Stimulated activated CD8-positive, alpha-beta memory T cell treated with anti-CD3 and anti-CD28 coated beads, Interleukin-2, amount 100 ng/mL, for 48 hours (primary cell): ENCODE results near the gene FHDC1.

Source experiments
- DNase-seq, 2 donors: peaks; one replicate each; pipeline ENCODE4 v3.0.0-alpha.2; 2020; ENCODE audit warnings: low read depth in 2 of 2

The FHDC1 gene

GRCh38 chr4:152936446-152937335, 568 bp downstream of the FHDC1 start:
- DNase-seq: no peak

GRCh38 chr4:152937336-152938236, 1.5 kb downstream of the FHDC1 start:
- DNase-seq: no peak

- no peak for DNase-seq
Measured at GRCh38 chr4:152938237-152938947, 2.3 kb downstream of the FHDC1 start.

DNA sequence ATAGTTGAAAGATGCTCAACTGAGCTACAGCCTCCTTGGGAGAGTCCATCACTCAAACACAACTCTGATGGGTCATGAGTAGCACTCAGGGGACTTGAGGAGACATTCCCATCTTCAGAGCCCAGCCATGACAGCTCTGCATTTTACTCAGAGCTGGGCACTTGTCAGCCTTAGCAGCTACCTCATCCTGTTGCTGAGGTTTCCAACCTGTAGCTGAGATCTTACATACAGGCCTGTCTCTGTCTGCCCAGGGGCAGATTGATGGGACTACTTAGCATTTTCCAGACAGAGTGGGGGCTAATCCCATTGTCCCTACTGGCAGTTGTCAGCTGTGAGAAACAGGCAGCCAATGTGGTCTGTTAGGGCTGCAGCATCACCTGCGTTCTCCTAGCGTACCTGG, 3.5 kb downstream of the FHDC1 start:
- DNase-seq: no peak

DNA sequence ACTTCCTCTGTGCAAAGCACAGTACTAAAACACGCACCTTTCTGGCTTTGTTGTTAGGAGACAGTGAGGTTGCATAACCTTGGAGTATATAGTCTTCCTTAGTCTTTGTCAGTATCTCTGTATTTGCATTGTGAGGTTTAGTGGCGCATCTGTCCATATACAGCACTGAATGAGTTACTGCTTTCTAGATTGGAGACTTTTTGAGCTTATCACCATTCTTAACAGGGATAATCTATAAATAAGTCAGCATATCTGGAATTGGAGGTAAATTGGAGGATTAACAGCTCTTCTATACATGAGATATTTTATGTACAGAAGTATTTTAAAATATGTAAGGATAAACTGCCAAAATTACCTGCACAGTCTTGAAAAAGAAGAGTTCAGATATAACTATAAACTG, 4.3 kb downstream of the FHDC1 start:
- DNase-seq: no peak

- no peak for DNase-seq
Measured at GRCh38 chr4:152941411-152941810, 5.3 kb downstream of the FHDC1 start.

DNA sequence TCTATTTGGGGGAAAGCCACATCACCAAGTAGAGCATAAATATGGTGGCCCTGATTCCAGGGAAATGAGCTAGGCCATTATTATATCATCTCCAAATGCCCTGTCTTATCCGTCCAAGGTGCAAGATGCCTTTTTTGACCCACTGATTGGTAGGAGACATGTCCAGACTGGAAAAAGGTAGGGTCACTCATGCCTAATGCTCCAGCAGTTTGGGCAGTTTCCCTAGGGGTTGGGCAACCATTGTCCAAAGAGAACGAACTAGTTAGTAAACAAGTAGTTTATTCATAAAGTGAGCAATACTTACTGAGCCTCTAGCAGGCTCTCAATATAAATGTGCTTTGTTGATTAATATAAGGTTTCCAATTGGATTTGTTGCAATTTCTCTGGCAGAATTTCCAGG, 6.2 kb downstream of the FHDC1 start:
- DNase-seq: no peak

GRCh38 chr4:152943672-152944071, 7.5 kb downstream of the FHDC1 start:
- DNase-seq: no peak

DNA sequence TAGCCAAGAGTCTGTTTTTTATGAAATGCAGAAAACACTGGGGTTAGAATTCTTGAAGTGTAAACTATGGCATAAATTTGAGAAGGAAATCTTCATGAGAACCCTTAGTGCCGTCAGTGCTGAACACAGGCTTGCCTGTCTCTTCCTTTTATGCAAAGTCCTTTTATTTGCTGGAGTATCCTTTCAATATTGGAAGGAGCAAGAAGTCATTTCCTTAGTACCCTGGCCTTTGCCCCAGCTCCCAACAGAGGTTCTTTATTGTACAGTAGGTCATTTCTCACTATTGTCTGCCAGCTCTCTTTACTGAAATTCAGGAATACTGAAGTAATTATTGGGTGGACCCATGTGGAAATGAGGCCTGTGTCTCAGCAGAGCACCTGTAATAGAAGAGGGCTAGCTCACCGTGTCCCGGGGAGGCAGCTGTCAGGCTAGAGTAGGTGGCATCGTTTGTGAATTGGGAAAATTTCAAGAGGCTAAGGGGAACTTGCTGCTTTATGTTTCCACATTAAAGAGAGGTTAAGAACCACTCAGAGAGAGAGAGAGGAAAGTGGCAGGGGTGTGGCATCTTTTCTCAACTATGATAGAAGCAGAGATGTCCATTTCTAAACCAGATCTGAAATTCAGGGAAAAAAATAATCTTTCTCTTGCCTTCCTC, 8.7 kb downstream of the FHDC1 start:
- DNase-seq: no peak

GRCh38 chr4:152945639-152946038, 9.5 kb downstream of the FHDC1 start:
- DNase-seq: no peak

DNA sequence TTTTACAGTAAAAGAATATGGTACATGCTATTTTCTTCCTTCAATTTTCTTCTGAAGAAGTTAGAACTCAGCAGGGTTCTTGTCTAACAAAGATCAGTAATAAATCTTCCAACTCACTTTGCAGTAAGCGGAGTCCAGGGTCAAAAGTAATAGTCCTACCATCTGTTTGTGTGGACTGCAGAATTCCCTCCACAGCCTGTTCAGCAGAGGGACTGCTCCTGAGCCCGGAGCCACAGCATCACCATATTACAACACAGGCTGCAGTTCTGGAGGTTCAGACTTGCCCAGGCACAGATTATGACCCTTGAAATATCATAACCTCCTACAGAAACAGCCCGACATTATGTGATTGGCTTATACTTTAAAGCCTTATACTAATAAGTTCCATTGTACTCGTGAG, 10.3 kb downstream of the FHDC1 start:
- no peak for DNase-seq

GRCh38 chr4:152947311-152947710, 11.2 kb downstream of the FHDC1 start:
- DNase-seq: no peak

DNA sequence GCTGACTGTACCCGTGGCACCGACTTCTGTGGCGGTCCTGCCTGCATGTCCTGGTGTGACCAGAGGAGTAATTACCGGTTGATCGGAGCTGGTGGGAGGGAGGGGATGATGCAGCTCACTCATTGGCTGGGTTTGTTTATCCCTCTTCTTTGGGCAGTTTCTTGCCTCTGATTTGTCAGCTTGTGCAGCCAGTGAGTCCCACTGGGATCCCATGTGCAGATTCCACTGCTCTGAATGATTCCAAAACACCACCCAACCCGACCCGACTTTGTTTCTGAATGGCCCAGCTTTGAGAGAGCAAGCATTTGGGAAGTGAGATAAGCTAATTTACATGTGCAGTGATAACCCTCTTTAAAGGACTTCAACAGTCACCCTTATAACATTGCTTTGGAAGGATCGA, 13.8 kb downstream of the FHDC1 start:
- DNase-seq: no peak

- DNase-seq: no peak
Measured at GRCh38 chr4:152950402-152951274, 14.5 kb downstream of the FHDC1 start.

DNA sequence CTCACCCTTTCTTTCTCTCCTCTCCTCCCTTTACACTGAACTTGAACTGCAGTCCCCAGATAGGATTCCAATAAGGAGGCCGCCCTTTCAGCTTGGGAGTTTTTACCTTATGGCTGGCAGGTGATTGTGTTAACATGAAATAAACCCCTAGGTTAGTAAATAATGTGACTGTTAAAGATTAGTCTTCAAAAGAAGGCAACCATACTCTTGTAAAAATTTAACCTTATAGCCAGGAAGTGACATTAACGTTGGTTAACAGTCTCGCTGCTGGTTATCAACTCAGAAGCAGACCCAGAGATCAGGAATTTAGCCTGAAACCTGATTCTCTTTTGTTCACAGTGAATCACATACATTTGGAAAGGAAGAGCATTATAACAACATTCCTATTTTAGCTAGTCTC, 15.2 kb downstream of the FHDC1 start:
- DNase-seq: no peak

DNA sequence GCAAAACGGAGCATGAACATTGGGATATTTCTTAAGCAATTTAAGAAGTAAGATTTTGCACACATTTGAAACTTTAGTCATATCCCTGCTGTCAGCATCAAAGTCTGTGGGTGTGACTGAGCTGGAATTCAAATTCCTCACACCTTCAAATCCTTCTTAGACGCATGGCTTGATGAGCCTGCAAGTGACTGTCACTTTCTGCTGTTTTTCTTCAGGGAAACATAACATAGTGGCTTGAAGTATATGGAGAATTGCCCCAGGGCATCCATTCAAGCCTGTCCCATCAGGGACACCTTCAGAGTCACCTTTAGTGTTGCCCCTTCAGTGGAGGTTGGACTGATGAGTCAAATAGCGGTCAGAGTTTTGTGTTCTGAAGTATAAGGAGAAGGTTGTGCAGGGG, 17.4 kb downstream of the FHDC1 start:
- DNase-seq: no peak

DNA sequence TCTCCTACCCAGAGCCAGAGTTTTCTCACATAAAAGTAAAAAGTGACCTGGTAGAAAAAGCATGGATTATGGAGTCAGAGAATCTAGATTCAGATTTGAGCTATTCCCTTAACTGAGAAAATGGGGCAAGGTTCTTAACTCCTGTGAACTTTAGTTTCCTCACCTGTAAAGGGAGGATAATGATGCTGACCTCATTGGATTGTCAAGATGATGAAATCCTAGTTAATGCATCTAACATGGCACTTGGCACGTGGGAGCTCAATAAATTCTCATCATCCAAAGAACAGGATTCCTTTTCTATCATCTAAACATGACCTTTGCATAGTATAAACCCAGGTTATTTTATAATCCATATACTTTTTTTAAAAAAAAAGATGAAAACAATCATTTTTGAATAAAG, 18.6 kb downstream of the FHDC1 start:
- no peak for DNase-seq

DNA sequence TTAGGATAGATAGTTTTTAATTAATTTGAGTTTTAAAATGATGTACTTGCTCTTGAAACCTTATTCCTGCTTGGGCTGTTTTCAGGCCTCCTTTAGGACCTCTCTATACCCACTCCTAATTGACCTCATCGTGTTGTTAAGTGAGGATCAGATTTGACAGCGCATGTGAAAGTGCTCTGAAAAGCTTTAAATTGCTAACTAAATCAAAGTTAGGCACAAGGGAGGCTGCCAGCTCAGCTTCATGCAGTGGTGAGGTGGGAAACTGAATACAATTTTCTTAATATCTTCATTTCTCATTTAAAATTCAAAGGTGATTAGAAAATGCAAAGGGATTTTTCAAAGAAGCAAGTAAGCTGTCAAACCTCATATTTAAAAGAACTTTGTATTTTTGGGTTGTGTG, 20.0 kb downstream of the FHDC1 start:
- no peak for DNase-seq

DNA sequence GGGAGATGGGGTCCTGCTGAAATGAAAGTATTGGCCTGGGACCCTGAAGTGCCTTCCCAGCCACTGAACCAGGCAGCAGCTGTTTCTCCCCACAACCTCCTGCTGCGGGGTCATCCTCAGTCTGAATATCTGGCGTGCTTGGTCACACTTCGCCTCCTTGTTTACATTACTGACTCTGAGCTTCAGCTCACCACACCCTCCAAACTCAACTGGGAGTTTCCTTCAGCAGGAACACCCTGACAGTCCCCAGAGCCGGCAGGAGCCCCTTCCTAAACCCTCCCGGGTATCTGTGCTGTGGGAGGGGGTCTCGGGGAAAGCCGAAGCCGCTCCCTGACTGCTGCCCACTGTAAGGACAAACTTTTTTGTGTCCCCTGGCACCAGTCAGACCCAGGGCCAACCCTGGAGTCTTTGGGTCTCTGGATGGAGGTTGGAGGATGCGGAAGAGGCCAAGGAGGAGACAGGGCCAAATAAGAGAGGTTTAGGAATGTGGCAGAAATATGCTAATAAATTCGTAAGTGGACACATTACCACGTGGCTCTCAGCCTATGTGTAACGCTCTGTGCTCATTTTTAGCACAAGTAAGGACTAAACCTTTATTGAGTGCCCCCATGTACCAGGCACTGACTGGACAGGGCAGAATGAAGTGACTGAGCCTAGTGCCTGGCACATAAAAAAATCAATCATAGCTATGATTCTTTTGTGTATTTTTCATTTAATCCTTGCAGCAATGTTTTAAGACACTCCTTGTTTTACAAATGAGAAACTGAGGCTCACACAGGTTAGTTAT, 20.7 kb downstream of the FHDC1 start:
- no peak for DNase-seq
